Left kidney (tissue), 2 donors: ENCODE measurements around the gene MYO18A. TPM values are rescaled to one million over a fixed set of nuclear protein-coding genes. Genes with fewer than 3 reads are reported as not detected.
"Not testable (repeated sequence)": the region's sequence is repeated elsewhere in the genome, so short reads cannot be mapped to it uniquely, and the experiment has no call there.

Experiments used
- DNase-seq: peaks from one replicate; pipeline ENCODE4 v3.0.0-alpha.2; 2013
- polyA plus RNA-seq: library from polyadenylated mRNA; unstranded; fragments of 120-200 nt; gene quantifications from one replicate; pipeline ENCODE4 v1.2.1, GENCODE V29; 2013; ENCODE audit not compliant: insufficient read length

MYO18A gene
- polyA plus RNA-seq, 1 donor: 43.8 TPM

- DNase-seq: not testable (repeated sequence)
These were observed 33.0 kb downstream of the MYO18A start for GRCh38 chr17:29147228-29147627.

DNA sequence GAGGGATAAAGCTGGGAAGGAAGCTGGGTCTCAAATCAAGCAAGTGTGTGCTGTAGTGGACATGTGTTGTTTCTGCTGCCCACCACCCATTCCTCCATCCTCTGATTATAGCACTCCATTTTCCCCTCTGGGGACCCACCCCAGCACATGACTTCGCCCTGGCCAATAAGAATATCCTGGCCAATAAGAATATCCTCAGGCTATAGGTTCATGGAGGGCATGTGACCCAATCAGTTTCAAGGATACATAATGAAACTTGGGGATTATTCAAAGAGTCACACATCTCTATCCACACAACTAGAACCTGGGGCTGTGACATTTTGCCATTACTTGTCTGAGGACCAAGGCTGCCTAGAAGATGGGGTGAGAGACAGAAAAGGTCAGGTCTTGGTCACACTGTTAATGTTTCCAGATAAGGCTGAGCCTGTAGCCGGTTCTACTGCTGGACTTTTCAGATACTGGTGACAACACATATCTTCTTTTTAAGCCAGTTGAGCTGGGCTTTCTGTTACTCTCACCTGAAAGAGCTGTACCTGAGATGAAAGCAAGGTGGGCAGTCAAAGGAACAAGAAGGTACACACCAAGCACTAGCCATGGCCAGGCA, 33.7 kb downstream of the MYO18A start:
- no peak for DNase-seq

DNA sequence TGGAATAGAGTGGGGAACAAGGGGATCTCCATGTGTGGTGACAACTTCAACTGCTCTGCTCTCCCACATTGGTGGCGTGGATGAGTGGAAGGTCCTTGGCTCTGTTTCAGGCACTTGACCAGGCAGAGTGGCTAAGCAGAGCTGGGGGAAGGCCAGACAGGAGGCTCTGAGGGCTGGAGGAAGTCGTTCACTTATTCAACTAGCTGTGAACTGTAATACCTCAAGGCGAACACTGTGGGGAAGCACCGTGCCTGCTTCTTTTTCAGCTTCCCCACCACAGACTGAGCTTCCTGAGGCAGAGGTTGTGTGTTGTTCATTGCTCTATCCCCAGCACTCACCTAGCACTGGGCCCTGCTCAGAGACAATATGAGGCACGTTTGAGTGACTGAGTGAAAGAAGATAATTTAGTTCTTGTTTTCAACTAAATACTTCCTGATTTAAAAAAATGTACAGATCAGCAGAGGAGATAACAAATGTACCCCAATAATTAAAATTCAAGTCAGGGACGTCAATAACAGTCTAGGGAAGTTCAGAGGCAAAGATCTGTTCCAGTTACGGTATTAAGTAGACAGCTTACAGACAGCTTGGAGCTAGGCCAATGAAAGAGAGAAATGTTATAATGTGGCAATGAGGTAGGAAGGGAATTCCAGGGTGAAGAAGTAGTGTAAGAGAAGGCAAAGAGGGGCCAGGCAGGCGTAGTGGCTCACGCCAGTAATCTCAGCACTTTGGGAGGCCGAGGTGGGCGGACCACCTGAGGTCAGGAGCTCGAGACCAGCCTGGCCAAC, 34.7 kb downstream of the MYO18A start:
- DNase-seq: peak; percentile 59

DNA sequence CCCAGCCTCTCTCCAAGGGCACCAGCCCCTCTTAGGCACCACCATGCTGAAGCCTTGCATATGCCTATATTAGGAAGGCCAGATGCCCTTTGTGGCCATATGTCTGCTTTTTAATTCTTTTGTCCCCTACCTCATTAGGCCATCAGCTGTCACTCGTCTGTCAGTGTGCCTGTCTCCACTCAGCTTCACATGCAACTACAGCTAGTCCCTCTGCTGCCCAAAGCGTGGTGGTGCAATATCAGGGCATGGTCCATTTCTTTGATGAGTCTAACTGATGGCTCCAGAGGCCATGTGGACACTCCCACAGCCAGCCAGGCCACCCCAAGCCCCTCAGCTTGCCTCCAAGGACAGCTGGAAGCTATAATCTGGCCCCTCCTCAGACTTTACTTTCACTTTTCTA, 36.3 kb downstream of the MYO18A start:
- no peak for DNase-seq

DNA sequence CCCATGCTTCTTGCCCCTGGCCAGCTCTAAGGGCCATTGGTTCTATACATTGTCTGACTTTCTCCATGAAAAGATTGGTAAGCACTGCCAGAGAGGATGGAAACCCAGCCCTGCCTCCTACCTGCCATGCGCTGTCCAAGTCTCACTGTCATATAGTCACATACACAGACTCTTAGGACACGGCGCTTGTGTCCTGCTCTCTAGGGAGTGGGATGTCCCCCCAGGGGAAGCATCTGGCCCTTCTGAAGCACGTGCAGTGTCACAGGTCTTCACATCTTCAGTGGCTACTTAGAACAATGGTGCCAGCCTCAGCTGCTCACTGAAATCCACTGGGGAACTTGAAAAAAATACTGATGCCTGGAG, 38.7 kb downstream of the MYO18A start:
- DNase-seq: no peak

GRCh38 chr17:29140631-29141513, 39.3 kb downstream of the MYO18A start:
- DNase-seq: no peak

- DNase-seq: peak; percentile 79
These were observed 40.1 kb downstream of the MYO18A start for GRCh38 chr17:29140051-29140621.

GRCh38 chr17:29138971-29139691, 41.1 kb downstream of the MYO18A start:
- DNase-seq: no peak

DNA sequence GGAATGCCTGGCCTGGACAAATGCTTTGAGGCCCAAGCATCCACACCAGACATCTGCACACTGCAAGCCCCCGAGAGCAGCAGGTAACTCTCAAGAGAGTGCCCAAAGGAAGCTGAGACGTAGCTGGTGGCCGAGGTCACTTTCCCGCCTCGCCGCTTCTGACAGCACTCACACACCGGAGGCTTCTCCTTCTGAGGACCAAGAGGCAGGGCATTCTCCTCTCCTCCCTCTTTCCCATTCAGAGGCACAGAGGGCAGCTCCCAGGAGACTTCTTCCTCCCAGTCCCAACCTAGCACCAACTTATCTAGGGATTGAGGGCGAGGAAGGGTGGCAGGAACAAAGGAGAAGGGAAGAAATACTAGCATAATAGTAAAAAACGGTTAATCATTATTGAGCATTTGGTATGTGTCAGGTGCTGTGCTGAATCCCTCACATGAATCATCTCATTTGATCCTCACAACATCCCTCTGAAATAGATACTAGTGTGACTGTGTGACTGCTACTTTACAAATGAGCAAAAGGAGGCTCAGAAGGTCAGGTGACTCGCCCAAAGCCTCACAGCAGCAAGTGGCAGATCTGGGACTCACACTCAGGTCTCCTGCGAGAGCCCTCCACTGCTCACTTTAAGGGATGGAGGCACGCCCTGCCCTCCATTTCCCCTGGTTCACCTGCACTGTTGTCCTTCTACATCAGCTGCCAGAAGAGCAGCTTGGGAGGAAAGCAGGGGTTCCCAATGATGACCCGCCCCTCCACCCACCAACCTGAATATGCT, 41.8 kb downstream of the MYO18A start:
- DNase-seq: no peak

GRCh38 chr17:29136998-29137730, 43.0 kb downstream of the MYO18A start:
- no peak for DNase-seq

DNA sequence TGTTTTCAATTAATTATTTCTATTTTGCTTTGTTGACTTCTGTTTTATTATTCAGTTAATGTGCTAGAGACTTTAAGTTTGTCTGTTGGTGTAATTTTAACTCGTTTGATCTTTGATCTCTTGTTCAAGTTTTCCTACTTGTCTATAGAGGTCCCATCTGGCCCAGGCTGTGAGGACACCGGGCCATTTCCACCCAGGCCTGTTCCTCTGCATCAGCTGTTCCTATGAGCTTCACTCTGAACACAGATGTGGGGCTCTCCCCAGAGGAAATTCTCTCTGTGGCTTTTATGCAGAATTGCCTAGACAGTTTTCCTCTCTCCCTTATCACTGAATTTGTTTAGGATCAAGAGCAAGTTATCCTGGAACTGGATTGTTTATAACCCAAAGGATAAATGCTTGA, 44.7 kb downstream of the MYO18A start:
- no peak for DNase-seq

DNA sequence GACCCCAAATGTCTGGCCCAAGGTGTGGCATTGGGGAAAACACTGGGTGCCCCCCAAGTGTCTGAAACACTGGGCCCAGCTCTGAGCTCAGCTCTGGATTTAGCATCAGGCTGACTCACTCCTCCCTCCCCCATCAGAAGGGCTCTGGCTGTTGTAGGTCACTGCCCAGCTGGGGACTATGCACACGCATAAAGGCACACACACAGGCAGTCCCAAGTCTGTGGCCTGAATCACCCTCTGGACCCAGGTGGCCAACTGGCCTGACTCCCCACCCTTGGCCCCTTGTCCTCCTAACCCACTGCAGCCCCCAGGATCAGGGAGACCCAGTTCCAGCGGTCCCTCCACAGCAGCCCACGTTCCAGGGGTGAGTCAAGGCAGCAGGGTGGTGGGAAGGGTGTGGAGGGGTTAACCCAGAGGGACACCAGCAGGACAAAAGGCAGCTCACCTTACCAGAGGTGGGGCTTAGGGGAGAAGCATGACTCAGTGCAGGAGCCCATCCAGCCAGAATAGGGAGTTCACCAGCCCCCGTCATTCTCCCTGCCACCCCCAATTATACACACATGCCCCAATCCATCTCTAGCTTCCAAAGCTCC, 47.0 kb downstream of the MYO18A start:
- DNase-seq: no peak

- no peak for DNase-seq
These were observed 48.1 kb downstream of the MYO18A start for GRCh38 chr17:29131814-29132682.

DNA sequence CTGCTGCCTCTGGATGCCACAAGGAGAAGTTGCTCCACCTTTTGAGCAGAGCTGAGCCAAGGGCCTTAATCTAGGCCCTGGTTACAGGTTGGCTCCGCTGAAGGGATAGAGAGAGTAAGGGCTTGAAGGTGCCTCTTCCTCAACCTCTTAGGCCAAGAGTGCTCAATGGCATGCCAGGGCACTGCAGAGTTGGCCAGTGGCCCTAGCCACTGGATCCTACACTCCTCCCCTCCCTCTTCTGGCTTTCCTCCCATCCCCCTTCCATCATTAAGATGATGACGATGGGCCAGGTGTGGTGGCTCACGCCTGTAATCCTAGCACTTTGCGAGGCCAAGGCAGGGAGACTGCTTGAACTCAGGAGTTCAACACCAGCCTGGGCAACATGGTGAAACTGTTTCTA, 50.5 kb downstream of the MYO18A start:
- no peak for DNase-seq

DNA sequence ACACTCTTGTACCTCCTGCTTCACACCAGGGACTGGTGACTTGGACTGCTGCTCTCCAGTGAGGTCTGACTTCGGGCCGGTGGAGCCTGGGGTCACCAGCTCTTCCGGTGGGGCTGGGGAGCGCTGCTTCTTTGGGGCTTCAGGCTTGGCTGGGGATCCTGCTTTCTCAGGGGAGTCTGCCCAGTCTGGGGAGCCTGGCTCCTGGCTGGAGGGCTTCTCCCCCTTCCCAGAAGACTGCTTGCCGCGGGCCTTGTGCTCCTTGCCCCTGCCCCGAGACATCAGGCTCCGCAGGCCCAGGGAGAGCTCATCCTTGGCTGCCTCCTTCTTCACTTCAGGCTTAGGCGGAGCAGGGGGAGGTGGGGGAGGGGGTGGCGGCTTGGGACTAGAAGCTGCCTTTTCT, 52.4 kb downstream of the MYO18A start:
- DNase-seq: no peak

DNA sequence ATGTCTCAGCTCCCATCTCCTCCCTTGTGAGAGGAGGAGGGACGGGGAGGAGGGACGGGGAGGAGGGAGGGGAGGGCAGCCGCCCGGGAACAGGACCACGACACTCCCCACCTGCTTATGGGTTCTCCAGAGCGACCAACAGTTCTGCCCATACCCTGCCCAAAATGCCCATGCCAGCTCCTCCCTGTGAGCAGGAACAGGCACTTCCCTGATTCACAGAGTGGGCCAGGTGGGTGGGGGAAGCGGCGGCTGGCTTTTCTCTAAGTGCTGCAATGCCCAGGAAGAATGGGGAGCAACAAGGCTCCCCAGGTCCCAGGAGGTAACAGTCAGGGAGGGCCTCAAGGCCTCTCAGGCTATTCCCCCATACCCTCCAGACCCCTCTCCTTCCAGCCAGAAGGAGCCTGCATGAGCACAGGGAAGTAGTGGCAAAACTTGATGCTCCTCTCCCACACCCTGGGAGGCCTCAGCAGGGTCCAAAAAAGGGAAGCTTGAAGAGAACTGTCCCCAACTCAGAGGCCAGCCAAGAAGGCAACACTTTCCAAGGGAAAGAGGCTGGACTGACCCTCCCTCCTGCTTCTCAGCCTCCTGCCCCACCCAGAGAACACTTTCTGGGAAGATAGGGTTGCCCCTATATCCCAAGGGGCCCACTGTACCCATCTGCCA, 53.8 kb downstream of the MYO18A start:
- DNase-seq: no peak

DNA sequence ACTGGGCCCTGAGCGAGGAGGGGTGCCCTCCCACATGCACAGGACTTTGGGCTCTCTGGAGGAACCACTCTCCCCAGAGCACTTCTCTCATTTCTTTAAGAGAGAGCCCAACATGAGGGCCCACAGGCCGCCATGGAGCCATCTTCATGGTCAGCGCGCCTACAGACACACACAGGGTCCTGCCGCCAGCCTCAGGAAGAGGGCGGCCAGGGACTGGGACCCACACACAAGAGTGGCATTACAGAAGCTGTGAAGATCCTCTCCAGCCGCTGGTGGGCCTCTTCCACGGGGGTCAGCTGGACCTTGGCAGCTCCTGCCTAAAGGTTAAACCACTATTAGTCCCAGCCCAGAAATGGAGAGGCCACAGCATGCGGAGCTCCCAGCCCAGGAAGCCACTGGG, 54.5 kb downstream of the MYO18A start:
- no peak for DNase-seq

GRCh38 chr17:29124925-29125273, 55.3 kb downstream of the MYO18A start:
- no peak for DNase-seq
